SU-DHL-6 (cell line): Measurements from ENCODE around the gene ADAMTS14.
"Not testable (repeated sequence)": the region's sequence is repeated elsewhere in the genome, so short reads cannot be mapped to it uniquely, and the experiment has no call there.

Experiments
- H2AFZ ChIP-seq: fragments of 200-600 bp; sonication (generic); 2 replicates; pipeline ENCODE4 v1.6.1; 2014; ENCODE audit warnings: low read depth, mild to moderate bottlenecking, moderate library complexity, mixed read lengths, antibody characterized with exemption, low read length; ENCODE audit not compliant: severe bottlenecking
- H3F3A ChIP-seq: fragments of 200-600 bp; shearing (Covaris generic); 2 replicates; pipeline ENCODE4 v1.6.0; 2016; ENCODE audit warnings: antibody characterized with exemption, mild to moderate bottlenecking; ENCODE audit not compliant: insufficient read depth
- H3K27ac ChIP-seq: fragments of 200-600 bp; sonication (generic); 2 replicates; pipeline ENCODE4 v1.5.1; 2016; ENCODE audit warnings: low read depth, mild to moderate bottlenecking, low read length, moderate library complexity, mixed read lengths
- H3K27me3 ChIP-seq: fragments of 200-600 bp; sonication (generic), shearing (Covaris generic); 2 replicates; pipeline ENCODE4 v1.6.0; 2014; ENCODE audit warnings: mild to moderate bottlenecking, low read length
- H3K36me3 ChIP-seq: fragments of 200-600 bp; sonication (generic); 2 replicates; pipeline ENCODE4 v1.6.1; 2014; ENCODE audit warnings: mild to moderate bottlenecking, low read length, mixed read lengths
- H3K4me2 ChIP-seq: fragments of 300-600, 200-600 bp; shearing (Covaris generic), sonication (generic); 2 replicates; pipeline ENCODE4 v1.6.0; 2014; ENCODE audit warnings: low read length, low read depth, mild to moderate bottlenecking; ENCODE audit not compliant: poor library complexity, severe bottlenecking
- H3K4me3 ChIP-seq: fragments of 200-600 bp; sonication (generic); 2 replicates; pipeline ENCODE4 v1.5.1; 2014; ENCODE audit warnings: antibody characterized with exemption, low read length, mild to moderate bottlenecking, mixed read lengths; ENCODE audit not compliant: insufficient read depth, poor library complexity, severe bottlenecking
- H3K79me2 ChIP-seq: fragments of 200-600 bp; sonication (generic); 2 replicates; pipeline ENCODE4 v1.6.1; 2014; ENCODE audit warnings: mild to moderate bottlenecking, low read length, moderate library complexity; ENCODE audit not compliant: insufficient read depth
- H3K9ac ChIP-seq: fragments of 200-600 bp; sonication (generic); 2 replicates; pipeline ENCODE4 v1.7.0; 2014; ENCODE audit warnings: mild to moderate bottlenecking, low read length
- H3K9me2 ChIP-seq: fragments of 200-600 bp; sonication (generic); replicated peaks from 2 replicates; pipeline ENCODE4 v1.6.1; 2014; ENCODE audit warnings: low read length; ENCODE audit not compliant: insufficient read depth
- H3K9me3 ChIP-seq: fragments of 200-600 bp; sonication (generic); 2 replicates; pipeline ENCODE4 v1.6.1; 2014; ENCODE audit warnings: low read length, mixed read lengths; ENCODE audit not compliant: insufficient read depth
- H4K20me1 ChIP-seq: fragments of 200-600 bp; sonication (generic); 2 replicates; pipeline ENCODE4 v1.6.1; 2014; ENCODE audit warnings: low read depth, mild to moderate bottlenecking, antibody characterized with exemption, low read length, moderate library complexity, mixed read lengths
- CTCF ChIP-seq: fragments of 200-600 bp; sonication (generic); IDR thresholded peaks from one replicate; pipeline ENCODE4 v1.5.1; 2017; ENCODE audit warnings: antibody characterized with exemption, mild to moderate bottlenecking, low read length, moderate library complexity; ENCODE audit not compliant: insufficient read depth, poor library complexity, severe bottlenecking
- EZH2phosphoT487 ChIP-seq: fragments of 200-600 bp; sonication (generic), shearing (Covaris generic); conservative IDR thresholded peaks from 2 replicates; pipeline ENCODE4 v1.6.1; 2018; ENCODE audit warnings: mild to moderate bottlenecking, antibody characterized with exemption, low read length, moderate library complexity, mixed read lengths

Gene ADAMTS14

GRCh38 chr10:70770001-70770400, 97.7 kb downstream of the ADAMTS14 start:
- Histone ChIP-seq H4K20me1 (no peaks in the 10 kb centered on the region), H3K27ac (no peak overlapping the region), H3K27me3 (no peaks in the 10 kb centered on the region; the same call in 1 of the 2 replicates), H3K4me3 (no peak overlapping the region), H3K36me3 (no peaks in the 10 kb centered on the region), H3K4me2 (no peak overlapping the region), H3K79me2 (no peaks in the 10 kb centered on the region), H3K9me3 (peaks cover 14% of the 10 kb centered on the region; the same call in 1 of the 2 replicates), H3K9ac (no peak overlapping the region), H3K9me2 (no peaks in the 10 kb centered on the region), H2AFZ (no peak overlapping the region), H3F3A (no peaks in the 10 kb centered on the region)
- TF ChIP-seq CTCF: no peak
- TF ChIP-seq EZH2phosphoT487: no peak

DNA sequence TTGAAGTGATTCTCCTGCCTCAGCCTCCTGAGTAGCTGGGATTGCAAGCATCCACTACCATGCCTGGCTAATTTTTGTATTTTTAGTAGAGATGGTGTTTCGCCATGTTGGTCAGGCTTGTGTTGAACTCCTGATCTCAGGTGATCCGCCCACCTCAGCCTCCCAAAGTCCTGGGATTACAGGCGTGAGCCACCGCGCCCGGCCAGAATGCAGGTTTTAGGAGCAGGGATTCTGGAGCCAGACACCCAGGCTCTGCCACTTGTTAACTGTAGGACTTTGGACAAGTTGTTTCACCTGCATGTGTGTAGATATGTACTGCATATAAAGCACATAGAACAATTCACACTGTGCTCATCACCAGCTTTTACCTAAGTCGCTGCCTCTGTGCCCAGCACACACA, 98.2 kb downstream of the ADAMTS14 start:
- H3K27ac ChIP-seq, H4K20me1 ChIP-seq, H3K9ac ChIP-seq, H3K36me3 ChIP-seq, H3K9me2 ChIP-seq, H3K79me2 ChIP-seq, H3K4me3 ChIP-seq, H3F3A ChIP-seq, H3K9me3 ChIP-seq, H3K4me2 ChIP-seq, H3K27me3 ChIP-seq, H2AFZ ChIP-seq: not testable (repeated sequence)

GRCh38 chr10:70771311-70772194, 99.2 kb downstream of the ADAMTS14 start:
- H2AFZ ChIP-seq: no peak overlapping the region
- H3K4me3 ChIP-seq: no peak overlapping the region
- H4K20me1 ChIP-seq: no peaks in the 10 kb centered on the region
- H3K9ac ChIP-seq: no peak overlapping the region
- no peaks in the 10 kb centered on the region for H3K36me3 ChIP-seq
- H3K9me2 ChIP-seq: no peaks in the 10 kb centered on the region
- no peaks in the 10 kb centered on the region for H3F3A ChIP-seq
- TF ChIP-seq CTCF: no peak
- no peak for TF ChIP-seq EZH2phosphoT487
- no peaks in the 10 kb centered on the region; the same call in 1 of the 2 replicates for H3K27me3 ChIP-seq
- H3K9me3 ChIP-seq: no peaks in the 10 kb centered on the region
- H3K79me2 ChIP-seq: no peaks in the 10 kb centered on the region
- no peak overlapping the region for H3K27ac ChIP-seq
- H3K4me2 ChIP-seq: no peak overlapping the region

DNA sequence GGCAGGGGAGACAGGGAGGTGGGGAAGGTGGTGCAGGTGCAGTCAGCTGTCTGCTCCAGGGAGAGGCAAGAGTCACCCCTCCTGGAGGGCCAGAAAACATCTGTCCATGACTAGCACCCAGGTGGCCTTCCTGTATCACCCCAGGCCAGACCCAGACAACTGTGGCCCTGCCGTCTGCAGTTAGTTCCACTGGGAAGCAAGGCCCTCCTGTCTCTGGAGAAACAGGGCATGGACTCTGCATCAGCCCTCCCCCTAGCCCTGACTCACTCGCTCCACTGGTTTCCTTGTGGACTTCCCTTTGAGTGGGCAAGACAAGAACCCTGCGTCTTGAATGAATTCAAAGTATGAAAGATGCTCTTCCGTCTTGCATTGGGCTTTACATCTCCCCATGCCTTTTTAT, 100.3 kb downstream of the ADAMTS14 start:
- H4K20me1 ChIP-seq: no peaks in the 10 kb centered on the region
- H3F3A ChIP-seq: no peaks in the 10 kb centered on the region
- H3K4me2 ChIP-seq: no peak overlapping the region
- no peaks in the 10 kb centered on the region for H3K79me2 ChIP-seq
- H3K4me3 ChIP-seq: no peak overlapping the region
- no peaks in the 10 kb centered on the region for H3K9me3 ChIP-seq
- no peaks in the 10 kb centered on the region for H3K36me3 ChIP-seq
- no peak overlapping the region for H3K27ac ChIP-seq
- H3K9ac ChIP-seq: no peak overlapping the region
- H2AFZ ChIP-seq: no peak overlapping the region
- no peaks in the 10 kb centered on the region for H3K9me2 ChIP-seq
- TF ChIP-seq CTCF (no peak), EZH2phosphoT487 (no peak)
- H3K27me3 ChIP-seq: no peaks in the 10 kb centered on the region; the same call in 1 of the 2 replicates
